NOMO-1 treated with dmso at 0.1 percent for 144 hours (cell line): Measurements from ENCODE around the gene FBXO22.
"Not testable (repeated sequence)": the region's sequence is repeated elsewhere in the genome, so short reads cannot be mapped to it uniquely, and the experiment has no call there.

ENCODE experiments used
- DNase-seq: peaks from one replicate; lab custom pipeline; 2025; ENCODE audit not compliant: unreplicated experiment; lab: John Stamatoyannopoulos, UW

Gene FBXO22

GRCh38 chr15:75976766-75977165 lies 73.1 kb downstream of the FBXO22 start:
- DNase-seq, result not testable (repeated sequence)

DNA sequence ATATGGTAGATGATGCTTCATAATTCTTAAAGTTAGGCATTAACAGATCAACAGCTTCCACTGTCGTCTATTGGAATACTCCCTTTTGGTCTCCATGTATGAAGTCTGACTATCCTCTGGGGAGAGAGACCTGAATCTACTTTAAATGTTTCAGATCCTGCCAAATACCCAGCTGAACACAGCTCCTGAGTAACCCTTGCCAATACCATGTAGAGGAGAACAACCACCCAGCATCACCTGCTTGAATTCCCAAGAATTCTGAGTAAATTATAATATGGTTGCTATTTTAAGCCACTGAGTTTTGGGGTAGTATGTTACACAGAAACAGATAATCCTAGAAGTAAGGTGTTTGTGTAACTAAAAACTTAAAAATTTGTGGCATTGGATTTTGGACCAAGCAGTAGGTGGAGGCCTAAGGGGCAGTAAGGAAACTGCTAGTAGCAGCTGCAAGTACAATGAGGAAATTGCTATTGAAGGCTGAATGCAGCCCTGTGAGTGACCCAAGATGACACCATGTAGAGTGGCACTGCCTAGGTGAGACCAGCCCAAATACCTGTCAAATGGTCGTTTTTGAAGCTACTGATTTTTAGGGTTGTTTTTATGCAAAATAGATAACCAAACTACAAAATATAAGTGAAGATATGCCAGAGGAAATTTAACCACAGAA lies 77.6 kb downstream of the FBXO22 start:
- no peak for DNase-seq

DNA sequence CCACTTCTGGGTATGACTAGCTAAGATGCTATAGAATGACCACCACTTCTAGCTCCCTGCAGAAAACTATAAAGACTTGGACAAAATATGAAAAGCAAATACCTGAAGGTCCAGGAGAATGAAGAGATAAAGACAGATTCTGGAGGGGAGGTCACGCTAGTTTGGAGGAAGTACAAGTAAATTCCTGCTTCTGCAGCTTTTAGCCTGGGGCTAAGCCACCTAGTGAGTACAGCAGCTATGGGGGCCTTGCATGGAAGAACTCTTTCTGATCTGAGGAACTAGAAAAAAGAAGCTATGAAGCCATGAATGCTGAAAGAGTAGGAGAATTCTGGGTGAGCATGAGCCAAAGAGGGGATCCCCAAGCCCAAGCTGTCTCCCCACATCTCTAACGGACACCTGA lies 78.8 kb downstream of the FBXO22 start:
- no peak for DNase-seq

- not testable (repeated sequence) for DNase-seq
These were observed 81.0 kb downstream of the FBXO22 start for GRCh38 chr15:75984706-75985105.

- no peak for DNase-seq
These were observed 82.3 kb downstream of the FBXO22 start for GRCh38 chr15:75985971-75986370.

GRCh38 chr15:75989045-75989444 lies 85.4 kb downstream of the FBXO22 start:
- DNase-seq, result no peak

DNA sequence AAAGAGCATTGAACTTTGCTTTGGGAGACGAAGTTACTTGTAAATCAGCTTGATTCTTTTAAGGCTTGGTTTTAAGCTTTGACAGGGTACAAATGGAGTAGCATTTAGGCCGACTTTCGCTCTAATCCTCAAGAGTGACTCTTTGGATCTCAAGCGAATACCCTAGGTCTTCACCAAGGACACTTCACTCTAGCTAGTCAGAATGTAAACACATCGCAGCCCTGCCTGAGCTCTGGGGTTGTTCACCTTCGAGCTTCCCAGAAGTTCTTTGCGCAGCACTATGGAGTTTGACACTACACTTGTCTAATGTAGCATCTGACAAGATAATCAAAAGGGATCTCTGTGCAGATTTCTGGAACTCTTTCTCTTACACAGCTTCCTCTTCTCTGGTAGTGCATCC lies 86.2 kb downstream of the FBXO22 start:
- no peak for DNase-seq
